ENCODE results near the gene UFL1.
"Not testable (repeated sequence)": the region's sequence is repeated elsewhere in the genome, so short reads cannot be mapped to it uniquely, and the experiment has no call there.

UFL1 gene

GRCh38 chr6:96521644-96522464 is at the start of gene UFL1:
UFL1 (plus strand) TSS chr6:96521806; CDS start chr6:96521874, 68 bp downstream.
- DNase-seq: peak; percentile 95

GRCh38 chr6:96472291-96472690 is 49.3 kb upstream of the UFL1 start:
- not testable (repeated sequence) for DNase-seq

DNA sequence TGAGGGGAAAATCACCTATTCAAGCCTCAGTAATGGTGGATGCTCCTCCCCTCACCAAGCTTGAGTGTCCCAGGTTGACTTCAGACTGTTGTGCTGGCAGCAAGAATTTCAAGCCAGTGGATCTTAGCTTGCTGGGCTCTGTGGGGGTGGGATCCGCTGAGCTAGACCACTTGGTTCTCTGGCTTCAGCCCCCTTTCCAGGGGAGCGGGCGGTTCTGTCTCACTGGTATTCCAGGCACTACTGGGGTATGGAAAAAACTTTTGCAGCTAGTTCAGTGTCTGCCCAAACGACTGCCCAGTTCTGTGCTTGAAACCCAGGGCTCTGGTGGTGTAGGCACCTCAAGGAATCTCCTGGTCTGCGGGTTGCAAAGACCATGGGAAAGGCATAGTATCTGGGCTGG is 42.9 kb upstream of the UFL1 start:
- DNase-seq: no peak

GRCh38 chr6:96491926-96492325 is 29.7 kb upstream of the UFL1 start:
- DNase-seq: no peak

- peak; percentile 14 for DNase-seq
Measured at GRCh38 chr6:96499781-96500180, 21.8 kb upstream of the UFL1 start.

DNA sequence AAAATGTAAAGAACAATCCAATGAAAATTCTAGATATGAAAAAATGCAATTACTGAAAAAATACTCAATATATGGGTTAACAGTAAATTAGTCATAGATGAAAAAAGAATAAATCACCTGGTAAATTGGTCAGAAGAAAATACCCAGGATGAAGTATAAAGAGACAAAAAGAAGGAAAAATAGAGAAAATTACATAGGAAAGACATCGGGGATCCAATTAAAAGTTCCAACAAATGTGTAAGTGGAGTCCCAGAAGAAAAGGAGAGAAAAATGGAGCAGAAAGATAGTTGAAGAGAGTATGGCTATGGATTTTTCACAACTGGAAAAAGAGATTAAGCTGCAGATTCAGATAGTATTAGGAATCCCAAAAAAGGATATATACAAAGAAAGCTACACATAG is 18.7 kb upstream of the UFL1 start:
- no peak for DNase-seq

- no peak for DNase-seq
Measured at GRCh38 chr6:96505363-96505762, 16.2 kb upstream of the UFL1 start.

DNA sequence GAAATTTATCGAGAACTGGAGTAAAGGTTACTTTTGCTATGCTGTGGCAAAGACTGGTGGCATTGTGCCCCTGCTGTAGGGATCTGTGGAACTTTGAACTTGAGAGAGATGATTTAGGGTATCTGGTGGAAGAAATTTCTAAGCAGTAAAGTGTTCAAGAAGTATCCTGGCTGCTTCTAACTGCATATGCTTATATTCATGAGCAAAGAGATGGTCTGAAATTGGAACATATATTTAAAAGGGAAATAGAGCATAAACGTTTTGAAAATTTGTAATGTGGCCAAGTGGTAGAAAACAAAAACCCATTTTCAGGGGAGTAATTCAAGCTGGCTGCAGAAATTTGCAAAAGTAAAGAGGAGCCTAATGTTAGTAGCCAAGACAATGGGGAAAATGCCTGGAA is 12.3 kb upstream of the UFL1 start:
- no peak for DNase-seq

- no peak for DNase-seq
Measured at GRCh38 chr6:96520171-96521115, 1.2 kb upstream of the UFL1 start.

DNA sequence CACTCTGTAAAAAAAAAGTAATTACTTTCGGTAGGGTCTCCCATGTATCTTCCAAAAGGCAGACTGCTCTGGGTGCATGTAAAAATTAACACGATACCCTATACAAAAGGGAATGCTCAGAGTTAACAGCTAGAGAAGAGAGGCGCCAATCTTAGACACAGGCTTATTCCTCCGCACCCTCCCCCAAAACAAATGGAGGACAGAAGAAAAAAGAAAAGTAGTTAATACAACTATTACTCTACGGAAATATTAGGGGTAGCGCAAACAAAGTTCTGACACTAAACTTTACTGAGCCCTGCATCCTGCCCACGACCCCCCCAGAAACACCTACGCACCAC is 331 bp upstream of the UFL1 start:
- DNase-seq: no peak

- no peak for DNase-seq
Measured at GRCh38 chr6:96522465-96523009, 931 bp downstream of the UFL1 start.

GRCh38 chr6:96528193-96528592 is 6.6 kb downstream of the UFL1 start:
- DNase-seq: no peak

DNA sequence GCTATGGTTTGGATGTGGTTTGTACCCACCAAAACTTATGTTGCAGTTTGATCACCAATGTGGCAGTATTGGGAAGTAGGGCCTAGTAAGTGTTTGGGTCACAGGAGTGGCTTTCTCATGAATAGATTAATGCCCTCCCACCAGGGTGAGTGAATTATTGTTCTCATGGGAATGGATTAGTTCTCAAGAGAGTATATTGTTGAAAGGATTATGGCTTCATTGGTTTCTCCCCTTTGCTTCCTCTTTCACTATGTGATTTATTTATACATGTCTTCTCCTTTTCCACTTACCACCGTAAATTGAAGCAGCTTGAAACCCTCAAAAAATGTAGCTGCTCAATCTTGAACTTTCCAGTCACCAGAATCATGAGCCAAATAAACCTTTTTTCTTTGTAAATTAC is 10.8 kb downstream of the UFL1 start:
- DNase-seq: no peak

DNA sequence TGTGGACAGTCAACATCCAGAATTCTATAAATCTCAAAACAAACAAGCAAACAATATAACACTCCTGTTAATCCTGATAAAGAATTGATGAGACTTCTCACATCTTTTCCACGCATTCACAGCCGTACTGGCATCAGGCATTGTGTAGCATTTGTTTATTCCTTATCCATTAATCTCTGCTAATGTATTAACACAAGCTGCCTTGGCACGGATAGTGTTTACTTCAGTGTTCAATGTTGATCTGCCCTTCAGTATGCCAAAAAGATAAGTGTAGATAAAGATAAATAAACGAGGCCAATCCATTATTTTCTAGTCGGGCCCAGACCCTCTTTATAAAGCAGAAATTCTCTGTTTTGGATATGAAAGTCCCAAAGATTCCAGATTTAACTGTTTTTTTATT is 16.1 kb downstream of the UFL1 start:
- no peak for DNase-seq

GRCh38 chr6:96542702-96543101 is 21.1 kb downstream of the UFL1 start:
- DNase-seq: no peak

GRCh38 chr6:96545882-96546281 is 24.3 kb downstream of the UFL1 start:
- DNase-seq: no peak

DNA sequence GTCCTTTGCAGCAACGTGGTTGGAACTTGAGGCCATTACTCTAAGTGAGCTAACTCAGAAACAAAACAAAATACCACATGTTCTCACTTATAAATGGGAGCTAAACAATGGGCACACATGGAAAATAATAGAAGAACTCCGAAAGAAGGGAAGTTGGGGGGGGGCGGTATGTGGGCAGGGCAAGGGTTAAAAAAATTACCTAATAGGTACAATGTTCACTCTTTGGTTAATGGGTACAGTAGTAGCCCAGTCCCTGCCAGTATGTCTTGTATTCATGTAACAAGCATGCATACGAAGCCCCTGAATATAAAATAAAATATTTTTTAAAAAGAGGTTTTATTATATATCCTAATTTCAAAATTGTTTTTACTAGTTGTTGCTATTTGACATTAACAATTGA is 26.0 kb downstream of the UFL1 start:
- no peak for DNase-seq

DNA sequence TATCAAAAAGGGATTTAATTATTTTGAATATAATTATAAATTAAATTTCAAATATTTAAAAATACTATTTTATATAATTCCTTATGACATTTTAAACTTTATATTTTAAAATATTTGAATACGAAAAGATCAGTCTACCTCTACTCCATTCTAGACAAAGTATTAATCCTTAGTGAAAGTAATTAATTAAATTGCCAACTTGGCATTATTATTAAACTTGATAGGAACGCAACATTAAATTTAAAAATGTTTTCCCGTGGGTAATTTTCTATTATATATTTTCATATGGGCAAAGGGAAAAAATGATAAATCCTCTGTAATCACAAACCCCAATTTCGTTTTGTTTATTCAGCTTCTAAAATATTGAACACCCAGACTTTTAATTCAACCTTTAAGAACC is 33.0 kb downstream of the UFL1 start:
- no peak for DNase-seq

GRCh38 chr6:96559740-96560139 is 38.1 kb downstream of the UFL1 start:
- DNase-seq: not testable (repeated sequence)

- no peak for DNase-seq
Measured at GRCh38 chr6:96562886-96563285, 41.3 kb downstream of the UFL1 start, which contains the start of gene FHL5. FHL5 (plus strand) TSS chr6:96563128; CDS start chr6:96603614, 40,486 bp downstream.

DNA sequence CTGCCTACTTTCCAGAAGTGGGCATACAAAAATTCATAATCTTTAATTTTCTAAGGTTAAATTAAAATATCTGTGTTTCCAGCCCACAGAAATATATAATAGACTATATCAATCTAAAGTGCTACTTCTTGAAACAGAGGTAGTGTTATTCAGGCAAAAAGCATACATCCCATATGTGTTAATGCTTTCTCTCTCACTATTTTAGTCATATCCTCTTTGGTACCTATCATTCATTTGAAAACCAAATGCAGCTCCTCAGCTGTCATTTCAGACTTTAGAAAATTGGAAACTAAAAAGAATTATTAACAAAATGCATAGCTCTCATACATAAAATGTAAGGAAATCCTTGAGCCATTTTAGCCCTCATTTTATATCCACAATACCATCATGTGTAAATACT is 42.2 kb downstream of the UFL1 start:
- no peak for DNase-seq

DNA sequence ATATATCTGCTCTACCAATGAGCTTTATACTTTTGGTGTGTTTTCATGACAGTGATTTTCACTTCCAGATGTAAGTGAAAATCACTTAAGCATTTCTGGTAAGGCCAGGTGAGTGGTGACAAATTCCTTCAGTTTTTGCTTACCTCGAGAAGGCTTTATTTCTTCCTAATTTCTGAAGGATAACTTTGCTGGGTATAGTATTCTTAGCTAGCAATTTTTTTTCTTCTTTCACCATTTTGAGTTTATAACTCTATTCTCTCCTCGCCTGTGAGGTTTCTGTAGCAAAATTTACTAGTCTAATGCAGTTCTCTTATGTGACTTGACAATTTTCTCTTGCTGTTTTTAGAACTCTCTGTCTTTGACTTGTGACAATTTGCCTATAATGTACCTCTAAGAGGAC is 48.4 kb downstream of the UFL1 start:
- DNase-seq: no peak

DNA sequence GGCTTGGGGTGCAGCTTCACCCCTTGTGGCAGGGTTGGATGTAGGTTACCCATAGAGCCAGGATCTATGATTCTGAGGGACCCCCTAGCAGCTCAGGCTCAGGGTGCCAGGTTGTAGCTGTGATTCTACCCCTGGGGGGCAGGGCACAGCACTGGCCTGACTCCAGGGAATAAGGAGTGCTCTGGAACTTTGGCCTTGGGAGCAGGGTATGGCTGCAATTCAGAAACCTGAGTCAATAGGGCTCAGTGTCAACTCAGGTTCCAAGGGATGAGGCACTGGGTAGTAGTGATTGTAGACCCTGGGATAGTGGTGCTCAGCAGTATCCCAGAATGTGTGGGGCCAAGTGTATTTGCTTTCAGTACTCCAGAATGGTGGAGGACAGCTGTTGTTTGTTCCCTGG is 49.9 kb downstream of the UFL1 start:
- no peak for DNase-seq

GRCh38 chr6:96575359-96575758 is 53.8 kb downstream of the UFL1 start:
- DNase-seq: no peak
